Left cardiac atrium (tissue), 4 donors: ENCODE measurements around the gene ATP2A2. TPM values are rescaled to one million over a fixed set of nuclear protein-coding genes. Genes with fewer than 3 reads are reported as not detected.

Experiments
- ATAC-seq, 2 donors: fragments of 200-7000 bp; cut with Tn5 transposase; one replicate each; pipeline ENCODE4 v1.9.1; 2020; ENCODE audit warnings: mild to moderate bottlenecking in 2 of 2, moderate library complexity in 2 of 2
- DNase-seq: peaks from one replicate; pipeline ENCODE4 v3.0.0-alpha.2; 2020
- intact Hi-C, 2 donors: fragments of 100-400 bp; cut with DNase I; formaldehyde crosslinking; loops; one replicate each; pipeline versions ENCODE4 v1.14.1 to v1.15.1; 2022 to 2023
- long read RNA-seq: library from polyadenylated mRNA; unstranded; transcript quantifications from one replicate; pipeline ENCODE4 v2.0.0, GENCODE V29; 2021
- total RNA-seq, 2 donors: library from RNA; stranded (reverse); fragmentation: NEBNext Ultra II Directional; extraction: Animal tissue kit (Norgen Biotek cat#: 25700); gene quantifications; one replicate each; pipeline ENCODE4 v1.2.1, GENCODE V29; 2021
- donor health status: DM: no; HTN: yes; CAD: no.
- donor health status: DM: no; HTN: yes; CAD: no; lungs with severe emphysema.
- donor health status: DM: yes; HTN: yes; CAD: no.
- donor health status: Dilated cardiomyopathy.

The ATP2A2 gene
- total RNA-seq = 1,000 to 10,000 TPM; 2,696 to 3,455 TPM
- long read RNA-seq, partial matches to known transcripts = 810 of 877 reads
- long read RNA-seq, other reads (novel, unspliced or antisense) = 66 of 877 reads

- peak; percentile 93 for DNase-seq
- peak; percentile 94 for ATAC-seq
- intact Hi-C loops = loop anchor here in 1 of 2 donors (5.0 to 10.0 kb wide), 2 partner anchors 34 to 176 kb away; no protein-coding TSS in a partner anchor
These were observed at the start of gene ATP2A2 for GRCh38 chr12:110280779-110281548. TSS of gene ATP2A2 (plus strand) at chr12:110281247. CDS start at chr12:110281790, 543 bp downstream.

DNA sequence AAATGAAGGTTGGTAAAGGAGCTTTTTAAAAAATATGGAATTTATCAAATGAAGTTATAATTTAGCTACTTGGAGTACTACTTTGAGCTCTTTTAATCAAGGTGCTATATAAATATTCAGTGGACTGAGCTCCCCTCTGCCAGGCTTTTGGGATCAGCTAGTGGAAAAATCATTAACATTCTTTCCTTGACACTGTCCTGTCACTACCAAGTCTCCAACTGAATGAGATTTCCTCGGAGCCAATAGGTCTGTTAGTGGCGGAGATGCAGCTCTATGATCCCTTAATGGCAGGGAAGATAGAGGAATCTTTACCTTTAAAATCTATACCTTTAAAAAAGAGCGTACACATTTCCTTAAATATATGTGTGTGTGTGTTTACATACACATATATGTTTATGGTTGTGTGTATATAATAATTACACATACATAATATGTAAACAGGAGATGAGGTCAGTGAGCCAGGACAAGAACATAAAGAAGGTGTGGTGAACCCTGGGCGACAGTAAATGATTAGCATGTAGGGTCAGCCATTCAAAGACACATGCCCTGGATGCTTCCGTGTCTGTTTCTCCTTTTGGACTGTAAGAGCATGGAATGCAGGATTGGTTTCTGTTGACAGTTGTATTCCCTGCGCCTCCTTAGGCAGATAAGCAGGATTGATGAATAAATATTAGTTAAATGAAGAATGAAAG is 47.7 kb upstream of the ATP2A2 start:
- intact Hi-C loops = no loop called here

DNA sequence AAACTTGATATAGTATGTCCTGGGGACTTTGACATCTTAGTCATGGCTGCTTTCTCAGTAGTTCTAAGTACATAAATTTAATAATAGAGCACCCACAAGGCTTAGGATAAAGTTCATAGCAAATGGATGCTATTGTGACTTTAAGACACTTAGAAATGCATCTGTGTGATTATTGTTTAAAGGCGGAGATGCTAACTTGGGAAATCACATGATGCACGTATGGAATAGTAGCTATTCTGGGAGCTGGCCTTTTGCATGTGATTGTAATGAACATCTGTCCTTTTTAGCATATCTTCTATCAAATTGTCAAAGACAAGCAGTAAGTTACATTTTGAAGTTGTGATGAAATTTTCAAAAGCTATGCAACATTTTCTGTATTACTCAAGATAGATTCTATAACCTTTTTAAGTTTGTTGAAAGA is 46.7 kb upstream of the ATP2A2 start:
- no peak for ATAC-seq
- intact Hi-C loops = no loop called here
- DNase-seq = no peak

More for the DNA sequence above, 47.7 kb upstream of the ATP2A2 start:
- ATAC-seq (peak in 1 of 2 donors; percentile 62), DNase-seq (no peak)

DNA sequence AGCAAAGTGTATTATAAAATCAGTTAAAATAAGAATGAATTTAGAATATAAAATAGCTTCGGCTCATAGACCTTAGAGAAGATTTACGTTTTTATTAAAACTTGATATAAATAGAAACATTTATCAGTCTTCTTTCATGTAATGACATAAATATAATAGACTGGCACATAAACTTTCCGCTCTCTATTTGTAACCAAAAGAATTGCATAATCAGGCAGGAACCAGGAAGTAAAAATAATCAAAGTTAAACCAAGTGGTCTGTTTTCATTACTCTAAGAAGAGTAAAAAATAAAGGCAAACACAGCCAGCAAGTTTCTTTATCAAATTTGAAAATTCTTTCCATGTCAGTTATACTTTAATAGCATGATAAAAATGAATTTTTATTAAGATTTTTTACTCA is 46.3 kb upstream of the ATP2A2 start:
- intact Hi-C loops = no loop called here

GRCh38 chr12:110235383-110235782 is 45.7 kb upstream of the ATP2A2 start:
- no peak for ATAC-seq
- intact Hi-C loops = no loop called here

More for the DNA sequence above, 46.3 kb upstream of the ATP2A2 start:
- DNase-seq (no peak), ATAC-seq (peak; percentile 41 to 68)

GRCh38 chr12:110243227-110243626 is 37.8 kb upstream of the ATP2A2 start:
- no peak for DNase-seq
- ATAC-seq = no peak
- intact Hi-C loops = no loop called here

More at GRCh38 chr12:110235383-110235782, 45.7 kb upstream of the ATP2A2 start:
- DNase-seq = no peak

DNA sequence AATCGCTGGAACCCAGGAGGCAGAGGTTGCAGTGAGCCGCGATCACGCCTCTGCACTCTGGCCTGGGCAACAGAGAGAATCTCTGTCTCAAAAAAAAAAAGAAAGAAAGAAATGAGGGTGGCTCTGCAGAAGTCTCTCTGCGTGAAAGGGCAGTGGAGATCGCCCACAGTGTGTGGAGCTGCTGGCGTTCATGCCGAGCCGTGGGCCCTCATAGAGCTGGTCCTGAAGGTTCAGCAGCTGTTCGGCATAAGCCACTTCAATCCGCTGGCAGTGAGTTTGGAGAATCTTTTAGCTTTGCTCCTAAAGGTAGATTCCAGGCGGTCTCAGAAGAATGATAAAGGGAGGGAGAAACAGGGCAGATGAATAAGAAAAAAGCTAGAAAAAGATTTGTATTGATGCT is 36.7 kb upstream of the ATP2A2 start:
- no peak for ATAC-seq
- intact Hi-C loops = no loop called here
- DNase-seq = no peak

GRCh38 chr12:110244829-110245228 is 36.2 kb upstream of the ATP2A2 start:
- intact Hi-C loops = loop anchor here in 1 of 2 donors (5.0 kb wide), 1 partner anchor 37 kb away; the partner anchor contains the start of gene ATP2A2
- ATAC-seq (peak; percentile 50 to 69), DNase-seq (peak; percentile 42)

DNA sequence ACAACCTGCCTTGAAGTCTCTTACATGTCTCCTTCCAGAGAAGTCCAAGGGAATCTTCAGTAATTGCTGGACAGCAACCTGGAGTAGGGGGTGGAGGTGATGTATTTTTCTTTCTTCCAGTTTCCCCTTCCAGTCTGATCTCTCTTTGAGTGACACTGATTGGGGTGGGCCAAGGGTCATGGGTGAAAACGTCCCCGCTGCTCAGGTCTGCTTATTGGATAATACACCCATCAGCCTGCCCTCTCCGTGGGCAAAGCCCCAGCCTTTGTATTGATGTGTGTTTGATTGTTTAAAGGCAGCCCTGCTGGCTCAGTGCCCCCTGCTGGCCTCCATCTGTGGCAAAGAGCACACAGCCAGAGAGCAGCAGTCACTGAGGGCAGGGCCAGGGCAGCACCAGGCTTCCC is 35.7 kb upstream of the ATP2A2 start:
- ATAC-seq (peak in 1 of 2 donors; percentile 3), DNase-seq (peak; percentile 31)
- intact Hi-C loops = loop anchor here in 1 of 2 donors (5.0 kb wide), 1 partner anchor 37 kb away; the partner anchor contains the start of gene ATP2A2

DNA sequence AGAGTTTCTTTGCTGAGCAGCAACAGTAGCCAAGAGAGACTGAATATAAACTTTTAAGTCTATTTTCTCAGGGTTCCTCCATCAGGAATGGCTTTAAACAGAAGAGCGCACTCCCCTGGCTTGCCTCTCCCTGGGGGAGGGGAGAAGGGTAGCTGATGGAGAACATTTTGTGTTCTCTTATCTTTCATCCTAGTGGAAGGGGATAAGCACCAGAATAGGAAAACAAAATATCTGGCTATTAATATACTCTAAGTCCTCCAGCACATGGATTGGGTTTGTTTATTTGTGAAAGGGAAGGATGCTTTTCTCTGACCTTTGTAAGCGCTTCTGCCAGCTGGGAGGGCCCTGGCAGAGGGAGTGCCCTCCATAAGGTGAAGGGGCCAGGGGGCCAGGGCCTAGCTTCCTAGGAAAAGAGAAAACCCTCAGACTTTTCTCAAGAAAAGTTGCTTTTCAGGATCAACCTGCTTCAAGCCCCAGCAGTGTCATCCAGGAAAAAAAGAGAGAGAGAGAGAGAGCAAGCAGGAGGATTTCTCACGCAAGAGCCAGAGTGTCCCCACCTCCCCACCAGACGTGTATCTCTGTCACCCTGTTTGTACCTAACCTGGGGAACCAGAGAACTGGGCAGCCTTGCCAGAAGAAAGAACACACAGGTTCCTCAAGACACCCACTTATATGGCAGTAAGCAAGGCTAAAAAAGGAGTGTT is 34.3 kb upstream of the ATP2A2 start:
- DNase-seq (peak; percentile 32), ATAC-seq (peak; percentile 48 to 63)
- intact Hi-C loops = loop anchor here in 1 of 2 donors (5.0 kb wide), 1 partner anchor 36 kb away; the partner anchor contains the start of gene ATP2A2

DNA sequence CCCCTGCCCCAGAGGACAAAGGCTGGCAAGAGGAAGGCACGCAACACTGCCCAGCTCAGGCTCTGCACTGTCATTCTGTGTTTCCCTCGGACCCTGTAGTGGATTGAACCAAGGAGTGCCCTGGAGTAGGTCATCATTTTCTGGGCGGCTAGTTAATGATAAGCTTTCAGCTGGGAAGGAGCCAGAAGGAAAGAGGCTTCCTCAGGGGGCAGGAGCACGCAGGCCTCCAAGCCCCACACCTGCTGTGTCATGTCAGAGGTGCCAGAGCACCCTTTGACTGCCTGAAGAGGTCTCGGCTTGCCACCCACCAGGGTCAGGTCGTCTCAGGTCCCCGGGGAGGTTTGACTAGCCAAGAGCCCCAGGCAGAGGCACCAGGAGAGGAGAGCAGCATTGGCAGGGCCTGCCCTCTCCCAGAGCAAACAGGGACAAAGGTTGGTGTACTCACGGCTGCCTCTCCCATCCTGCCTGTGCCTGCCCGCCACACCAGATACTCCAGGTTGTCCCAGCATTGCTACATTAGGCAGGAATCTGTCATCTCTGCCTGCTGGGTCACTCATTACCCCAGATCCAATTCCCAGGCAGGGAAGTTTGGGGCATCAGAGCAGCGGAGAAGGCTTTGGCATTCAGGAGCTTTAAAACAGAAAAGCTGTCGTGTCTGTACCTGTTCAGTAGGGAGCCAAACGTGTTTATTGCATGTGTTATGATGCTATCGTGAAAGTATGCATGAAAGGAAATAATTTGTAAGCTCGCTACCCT is 33.5 kb upstream of the ATP2A2 start:
- DNase-seq = peak; percentile 29
- peak; percentile 28 to 35 for ATAC-seq
- intact Hi-C loops = loop anchor here in 1 of 2 donors (5.0 kb wide), 1 partner anchor 35 kb away; the partner anchor contains the start of gene ATP2A2

DNA sequence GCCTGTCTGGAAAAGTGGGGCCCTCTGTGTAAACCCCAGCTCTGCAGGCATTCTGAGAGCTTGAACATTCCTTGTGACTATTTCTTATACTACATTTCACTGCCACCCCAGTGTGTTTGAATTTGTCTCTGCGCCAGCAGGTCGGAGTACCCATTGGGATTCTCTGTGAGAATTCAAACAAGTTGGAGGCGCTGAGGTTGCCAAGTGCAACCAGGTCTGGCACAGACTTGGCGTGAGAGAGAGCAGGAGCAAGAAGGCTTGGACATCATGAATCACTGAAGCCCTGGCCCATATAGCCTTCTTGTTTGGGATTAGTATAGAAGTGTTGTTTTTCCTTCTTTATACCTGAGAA is 33.0 kb upstream of the ATP2A2 start:
- ATAC-seq = no peak
- intact Hi-C loops = loop anchor here in 1 of 2 donors (5.0 kb wide), 1 partner anchor 34 kb away; the partner anchor contains the start of gene ATP2A2

DNA sequence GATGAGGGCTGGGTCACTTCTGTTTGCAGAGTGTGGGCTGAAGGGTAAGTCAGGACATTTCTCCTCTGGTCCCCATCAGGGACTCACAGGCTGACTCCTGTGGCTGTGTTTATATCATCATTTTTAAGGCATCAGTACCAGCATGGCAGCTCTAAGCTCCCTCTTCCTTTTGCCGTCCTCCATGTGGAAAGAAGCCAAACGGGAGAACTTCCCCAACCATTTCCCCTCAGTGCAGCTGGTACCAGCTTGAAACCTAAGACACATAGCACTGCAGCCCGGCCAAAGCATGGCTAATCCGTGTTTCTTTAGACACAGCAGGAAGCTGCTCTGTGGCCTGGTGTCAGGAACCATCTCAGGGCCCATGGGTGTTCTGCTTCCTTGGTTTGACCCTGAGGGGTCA is 31.9 kb upstream of the ATP2A2 start:
- ATAC-seq = no peak
- intact Hi-C loops = loop anchor here in 1 of 2 donors (5.0 kb wide), 1 partner anchor 33 kb away; the partner anchor contains the start of gene ATP2A2

More for the DNA sequence above, 33.0 kb upstream of the ATP2A2 start:
- no peak for DNase-seq

GRCh38 chr12:110249716-110250225 is 31.3 kb upstream of the ATP2A2 start:
- DNase-seq (peak; percentile 33), ATAC-seq (peak; percentile 40 to 41)
- intact Hi-C loops = loop anchor here in 1 of 2 donors (5.0 kb wide), 1 partner anchor 33 kb away; the partner anchor contains the start of gene ATP2A2

More for the DNA sequence above, 31.9 kb upstream of the ATP2A2 start:
- no peak for DNase-seq

DNA sequence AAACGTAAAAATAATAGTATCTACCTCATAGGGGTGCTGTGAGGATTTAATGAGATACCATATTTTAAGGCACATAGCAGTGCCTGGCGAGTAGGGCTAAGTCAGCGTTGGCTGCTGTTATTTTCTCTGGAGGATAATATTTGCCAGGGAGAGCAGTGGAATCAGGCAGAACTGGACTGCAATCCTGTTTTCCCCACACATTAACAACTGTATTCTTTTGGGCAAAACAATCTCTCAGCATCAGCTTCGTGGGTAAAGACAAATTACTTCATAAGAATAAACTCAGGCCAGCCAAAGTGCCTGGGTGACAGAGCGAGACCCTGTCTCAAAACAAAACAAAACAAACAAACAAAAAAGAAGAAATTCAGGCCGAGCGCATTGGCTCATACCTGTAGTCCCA is 29.7 kb upstream of the ATP2A2 start:
- DNase-seq (no peak), ATAC-seq (no peak)
- intact Hi-C loops = no loop called here

DNA sequence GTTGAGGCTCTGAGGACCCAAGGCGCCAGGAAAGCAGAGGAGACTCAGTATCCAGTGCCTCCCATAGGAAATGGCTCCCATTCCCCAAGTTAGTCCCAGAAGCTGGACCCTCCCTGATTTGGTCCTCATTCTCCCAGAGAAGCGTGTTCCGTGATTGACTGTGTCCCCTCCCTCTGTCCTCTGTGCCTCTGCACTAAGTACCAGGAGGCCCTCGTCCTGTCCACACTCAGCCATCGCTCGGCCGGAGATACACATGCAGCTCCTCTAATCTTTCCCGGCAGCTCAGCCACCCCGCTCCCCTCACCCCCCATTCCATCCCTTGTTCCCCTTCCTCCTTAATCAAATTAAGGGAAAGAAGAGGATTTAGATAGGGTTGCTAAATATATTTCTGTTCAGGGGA is 28.3 kb upstream of the ATP2A2 start:
- peak; percentile 68 to 79 for ATAC-seq
- intact Hi-C loops = no loop called here
- peak; percentile 80 for DNase-seq

GRCh38 chr12:110253176-110253575 is 27.9 kb upstream of the ATP2A2 start:
- peak; percentile 69 to 71 for ATAC-seq
- DNase-seq = peak; percentile 80
- intact Hi-C loops = no loop called here
